GM20000 (cell line): Measurements from ENCODE around the gene PDXP.

Source experiments
- DNase-seq: peaks from one replicate; pipeline ENCODE4 v3.0.0; 2012; ENCODE audit warnings: low spot score
- CTCF ChIP-seq: IDR thresholded peaks from 2 replicates; pipeline ENCODE4 v1.5.1; 2012; ENCODE audit warnings: mild to moderate bottlenecking, control low read depth; ENCODE audit errors: extremely low read depth, missing control alignments

PDXP gene

GRCh38 chr22:37635157-37635556 lies 23.4 kb upstream of the PDXP start:
- no peak for TF ChIP-seq CTCF
- no peak for DNase-seq

DNA sequence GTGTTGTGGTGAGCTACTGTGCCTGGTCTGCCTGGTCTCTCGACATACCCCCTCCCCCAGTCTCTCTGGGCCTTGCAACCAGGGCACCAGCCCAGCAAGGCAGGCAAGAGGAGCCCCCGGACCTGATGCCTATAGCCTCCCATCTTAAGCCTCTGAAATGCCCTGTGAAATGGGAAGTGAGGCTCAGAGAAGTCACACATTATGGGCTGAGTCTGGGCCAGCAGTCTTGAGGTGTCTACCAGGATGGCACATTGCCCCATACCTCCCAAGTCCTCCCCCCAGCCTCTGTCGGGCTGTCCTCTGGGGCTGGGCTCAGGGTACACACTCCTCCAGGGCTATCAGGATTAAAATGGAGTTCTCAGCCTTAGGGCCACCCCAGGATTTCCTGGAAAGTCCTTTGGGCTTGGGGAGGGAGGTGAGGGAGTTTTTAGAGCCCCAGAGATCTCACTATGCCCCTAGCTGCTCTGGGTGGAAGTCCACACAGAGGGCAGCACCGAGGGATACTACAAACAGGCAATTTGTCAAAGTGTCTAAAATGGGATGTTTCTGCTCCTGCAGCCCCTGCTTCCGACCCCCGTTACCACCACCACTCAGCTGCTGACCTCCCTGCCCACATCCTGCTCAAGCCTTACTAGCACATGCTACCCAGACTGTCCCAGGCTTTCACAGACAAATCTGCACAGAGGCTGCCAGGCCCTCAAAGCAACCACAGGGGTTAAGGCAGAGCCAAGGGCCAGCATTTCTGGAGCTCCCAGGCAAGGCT lies 22.2 kb upstream of the PDXP start:
- DNase-seq = no peak
- TF ChIP-seq CTCF = peak; percentile 16

DNA sequence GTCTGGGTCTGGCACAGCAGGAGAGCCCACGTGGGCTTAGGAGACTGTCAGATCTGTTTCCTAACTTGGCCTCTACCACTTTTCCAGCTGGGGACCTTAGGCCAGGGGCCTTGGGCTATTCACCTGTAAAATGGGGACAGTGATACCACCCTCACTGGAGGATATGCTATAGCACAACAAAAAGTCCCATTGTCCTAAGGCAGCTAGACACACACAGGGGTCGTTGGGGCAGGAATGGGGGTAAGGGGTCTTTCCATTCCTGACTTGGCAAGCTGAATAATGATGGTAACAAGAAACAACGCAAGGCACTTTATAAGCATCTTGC lies 21.6 kb upstream of the PDXP start:
- no peak for DNase-seq
- no peak for TF ChIP-seq CTCF

- TF ChIP-seq CTCF = no peak
- no peak for DNase-seq
Observed at GRCh38 chr22:37638391-37639069, 20.0 kb upstream of the PDXP start.

GRCh38 chr22:37639070-37639760 lies 19.3 kb upstream of the PDXP start, which contains the start of gene SH3BP1:
SH3BP1 (plus strand) TSS chr22:37639669; CDS start chr22:37639788, 119 bp downstream.
- peak; percentile 88 for DNase-seq
- no peak for TF ChIP-seq CTCF

- no peak for TF ChIP-seq CTCF
- peak; percentile 63 for DNase-seq
Observed at GRCh38 chr22:37639771-37640590, 18.5 kb upstream of the PDXP start.
